A549 treated with DMSO at 1 μM for 4 hours (cell line): ENCODE results near the gene NXPE4. TPM values are rescaled to one million over a fixed set of nuclear protein-coding genes. Genes with fewer than 3 reads are reported as not detected.

ENCODE experiments used
- total RNA-seq: library from RNA; stranded (reverse); fragments of 200-300 nt; extraction: Qiagen RNA extraction; gene quantifications from 5 replicates; pipeline ENCODE4 v1.2.3, GENCODE V29; 2022; ENCODE audit warnings: low read depth

The NXPE4 gene
- not detected in 5 replicates for total RNA-seq

DNA sequence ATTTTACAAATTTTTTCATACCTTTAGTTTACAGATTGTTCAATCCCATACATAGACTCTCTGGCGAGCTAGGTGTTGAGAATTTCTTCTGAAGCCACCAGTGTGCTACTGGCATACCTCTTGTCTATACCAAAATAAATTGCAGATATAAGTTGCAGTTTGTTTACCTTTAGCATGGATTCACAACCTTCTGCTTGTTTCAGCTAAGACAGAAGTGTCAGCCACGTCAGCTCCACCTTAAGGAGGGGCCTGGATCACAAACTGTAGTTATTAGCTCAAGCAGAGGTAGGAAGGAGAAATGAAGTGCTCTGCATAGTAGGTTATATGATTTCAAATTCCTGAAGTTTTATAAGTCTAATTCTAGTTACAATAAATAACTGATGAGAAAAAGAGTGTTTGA lies at the start of gene NXPE4:
Gene NXPE4, minus strand, starts transcription at position 216 of the 400 bp plus-strand sequence. CDS start 1,027 bp downstream, outside the sequence.

DNA sequence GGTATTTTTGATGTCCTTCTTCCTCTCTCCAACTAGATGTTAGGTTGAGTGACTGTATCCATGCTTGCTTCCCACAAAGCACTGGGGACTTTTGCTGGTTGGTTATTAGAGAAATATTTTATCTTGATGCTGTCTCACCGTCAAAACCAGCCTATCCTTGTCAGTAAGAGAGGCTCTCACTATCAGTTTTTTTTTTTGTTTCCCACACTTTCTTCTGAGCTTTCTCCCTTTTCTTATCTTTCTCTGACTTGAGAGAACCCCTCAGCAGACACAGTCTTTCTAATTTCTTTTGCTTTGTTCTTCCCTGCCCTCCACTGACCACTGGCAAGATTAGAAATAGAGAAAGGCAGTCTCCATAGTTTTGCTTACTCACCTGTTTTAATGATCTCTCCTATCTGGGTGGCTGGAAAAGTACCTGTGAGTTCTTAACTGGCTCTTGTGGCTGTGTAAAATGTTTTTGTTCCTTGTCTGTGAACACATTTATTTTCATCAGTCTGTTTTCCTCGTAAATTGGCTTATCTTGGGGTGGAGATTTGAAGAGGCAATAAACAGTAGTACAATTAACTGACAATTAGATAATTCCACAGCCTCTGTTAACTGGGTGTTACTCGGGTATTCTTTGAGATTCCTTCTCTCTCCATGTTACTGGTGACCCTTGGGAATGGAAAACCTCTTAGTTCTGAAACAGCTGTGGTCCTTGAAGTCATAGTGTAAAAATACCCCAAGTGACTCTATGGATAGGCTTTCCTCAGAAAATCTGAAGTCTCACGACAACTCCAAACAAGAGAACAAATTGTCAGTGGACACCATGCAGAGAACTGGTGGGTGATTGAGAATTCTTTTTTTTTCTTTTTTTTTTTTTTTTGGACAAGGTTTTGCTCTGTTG lies 35.9 kb downstream of the NXPE4 start, which contains the start of gene NXPE1:
Gene NXPE1, minus strand, starts transcription at position 457 of the 886 bp plus-strand sequence. CDS start 8,680 bp downstream, outside the sequence.

Other genes starting within 250 kb of the NXPE4 start
- gene C11orf71, start 195.3 kb downstream of the NXPE4 start, total RNA-seq, result 3.5 to 5.3 TPM (median 4.0 TPM) in 5 replicates
- 22.8 to 29.9 TPM (median 26.6 TPM) in 5 replicates for gene RBM7, start 195.1 kb downstream of the NXPE4 start, total RNA-seq
- 92.0 to 99.1 TPM (median 97.8 TPM) in 5 replicates for gene REXO2, start 156.3 kb downstream of the NXPE4 start, total RNA-seq
- not detected in 5 replicates for gene NXPE1, start 35.9 kb downstream of the NXPE4 start, total RNA-seq
- not detected in 5 replicates for gene NXPE2, start 82.7 kb upstream of the NXPE4 start, total RNA-seq